ENCODE data around the gene USP47. TPM values are rescaled to one million over a fixed set of nuclear protein-coding genes. Genes with fewer than 3 reads are reported as not detected.

Gene USP47
- total and polyA plus RNA-seq, 9 of the 15 experiments (the other 6 are each of a cell fraction or from before 2014, with no cell fraction given), result 13.1 to 63.6 (median 34.7) TPM

GRCh38 chr11:11810764-11811726 is 30.7 kb upstream of the USP47 start (continued):
- TF ChIP-seq PHTF2 (CRISPR knock-in tag; IDR thresholded peaks at IDR 0.05) (no peak), FOXA1 (IDR thresholded peaks at IDR 0.05; ENCODE audit: borderline replicate concordance) (no peak), ZBTB9 (CRISPR knock-in tag; IDR thresholded peaks at IDR 0.05) (no peak), SREBF1 (IDR thresholded peaks at IDR 0.05; ENCODE audit: borderline replicate concordance, low read depth, low read length) (no peak), CAMTA2 (CRISPR knock-in tag; conservative IDR thresholded peaks at IDR 0.05) (no peak), CBFB (CRISPR knock-in tag; IDR thresholded peaks at IDR 0.05) (no peak), ZBTB2 (IDR thresholded peaks at IDR 0.05) (peak; percentile 65; the same call in 1 of the 2 replicates), ELF2 (CRISPR knock-in tag; IDR thresholded peaks at IDR 0.05) (no peak), ZNF133 (CRISPR knock-in tag; IDR thresholded peaks at IDR 0.05) (no peak), GTF2A2 (tag; IDR thresholded peaks at IDR 0.05) (no peak), GMEB1 (CRISPR knock-in tag; IDR thresholded peaks at IDR 0.05) (no peak), XRCC4 (IDR thresholded peaks at IDR 0.05; ENCODE audit: extremely low read depth, insufficient read depth, insufficient read length) (no peak), ZNF354B (CRISPR knock-in tag; IDR thresholded peaks at IDR 0.05) (no peak), ZNF655 (CRISPR knock-in tag; IDR thresholded peaks at IDR 0.05) (no peak), KAT7 (CRISPR knock-in tag; IDR thresholded peaks at IDR 0.05; ENCODE audit: borderline replicate concordance) (no peak), PHF20 (IDR thresholded peaks at IDR 0.05; ENCODE audit: partially characterized antibody) (peak; percentile 51), ZNF212 (CRISPR knock-in tag; IDR thresholded peaks at IDR 0.05) (no peak), ETV5 (CRISPR knock-in tag; IDR thresholded peaks at IDR 0.05; ENCODE audit: low read depth) (no peak), E2F1 (CRISPR knock-in tag; IDR thresholded peaks at IDR 0.05) (no peak), ZNF280A (IDR thresholded peaks at IDR 0.05; ENCODE audit: low read depth, partially characterized antibody) (no peak)
